ENCODE measurements around the gene OR8J1. TPM values are rescaled to one million over a fixed set of nuclear protein-coding genes. Genes with fewer than 3 reads are reported as not detected.

The OR8J1 gene
- not detected for total RNA-seq

GRCh38 chr11:56353991-56354390 lies at the start of gene OR8J1:
Gene OR8J1 (plus strand): TSS chr11:56354291. CDS start chr11:56360247, 5,956 bp downstream.
- H3K9me3 ChIP-seq (ENCODE audit: control insufficient read depth in 3 of 3, low read length in 3 of 3) = no peaks in the 10 kb centered on the region
- no peak within 1 kb of the TSS for H3K9ac ChIP-seq (ENCODE audit: low read depth in 1 of 3, low read length in 3 of 3)

GRCh38 chr11:56307836-56308235 lies 46.3 kb upstream of the OR8J1 start:
- Histone ChIP-seq H3K4me1 (ENCODE audit: control insufficient read depth in 3 of 3, insufficient read depth in 3 of 3, low read length in 3 of 3) (no peaks in the 10 kb centered on the region), H3K4me3 (ENCODE audit: low read length in 3 of 3) (no peak overlapping the region), H3K36me3 (ENCODE audit: control insufficient read depth in 3 of 3, insufficient read depth in 3 of 3, low read length in 3 of 3) (no peaks in the 10 kb centered on the region), H3K27me3 (ENCODE audit: control insufficient read depth in 3 of 3, insufficient read depth in 3 of 3, low read length in 3 of 3) (no peaks in the 10 kb centered on the region), H3K9me3 (ENCODE audit: control insufficient read depth in 3 of 3, low read length in 3 of 3) (no peaks in the 10 kb centered on the region), H3K9ac (ENCODE audit: low read depth in 1 of 3, low read length in 3 of 3) (no peak overlapping the region), H3K27ac (ENCODE audit: low read depth, low read length) (no peak overlapping the region)

More at GRCh38 chr11:56353991-56354390, at the start of gene OR8J1:
- Histone ChIP-seq H3K4me1 (ENCODE audit: control insufficient read depth in 3 of 3, insufficient read depth in 3 of 3, low read length in 3 of 3) (no peaks in the 10 kb centered on the region), H3K27me3 (ENCODE audit: control insufficient read depth in 3 of 3, insufficient read depth in 3 of 3, low read length in 3 of 3) (no peaks in the 10 kb centered on the region), H3K36me3 (ENCODE audit: control insufficient read depth in 3 of 3, insufficient read depth in 3 of 3, low read length in 3 of 3) (no peaks in the 10 kb centered on the region), H3K27ac (ENCODE audit: low read depth, low read length) (no peak within 1 kb of the TSS), H3K4me3 (ENCODE audit: low read length in 3 of 3) (no peak within 1 kb of the TSS)

GRCh38 chr11:56314844-56315243 lies 39.2 kb upstream of the OR8J1 start, which contains the start of gene OR8K3:
Gene OR8K3 (plus strand): TSS chr11:56315144. CDS start chr11:56318307, 3,163 bp downstream.
- no peak within 1 kb of the TSS for H3K4me3 ChIP-seq (ENCODE audit: low read length in 3 of 3)
- no peaks in the 10 kb centered on the region for H3K27me3 ChIP-seq (ENCODE audit: control insufficient read depth in 3 of 3, insufficient read depth in 3 of 3, low read length in 3 of 3)
- no peaks in the 10 kb centered on the region for H3K4me1 ChIP-seq (ENCODE audit: control insufficient read depth in 3 of 3, insufficient read depth in 3 of 3, low read length in 3 of 3)
- H3K36me3 ChIP-seq (ENCODE audit: control insufficient read depth in 3 of 3, insufficient read depth in 3 of 3, low read length in 3 of 3) = no peaks in the 10 kb centered on the region
- no peak within 1 kb of the TSS for H3K27ac ChIP-seq (ENCODE audit: low read depth, low read length)
- no peaks in the 10 kb centered on the region for H3K9me3 ChIP-seq (ENCODE audit: control insufficient read depth in 3 of 3, low read length in 3 of 3)
- H3K9ac ChIP-seq (ENCODE audit: low read depth in 1 of 3, low read length in 3 of 3) = no peak within 1 kb of the TSS

- no peaks in the 10 kb centered on the region for H3K36me3 ChIP-seq (ENCODE audit: control insufficient read depth in 3 of 3, insufficient read depth in 3 of 3, low read length in 3 of 3)
These were observed 22.1 kb upstream of the OR8J1 start for GRCh38 chr11:56331861-56332491.

GRCh38 chr11:56333156-56333555 lies 20.9 kb upstream of the OR8J1 start:
- Histone ChIP-seq H3K4me1 (ENCODE audit: control insufficient read depth in 3 of 3, insufficient read depth in 3 of 3, low read length in 3 of 3) (no peaks in the 10 kb centered on the region), H3K27ac (ENCODE audit: low read depth, low read length) (no peak overlapping the region), H3K36me3 (ENCODE audit: control insufficient read depth in 3 of 3, insufficient read depth in 3 of 3, low read length in 3 of 3) (no peaks in the 10 kb centered on the region), H3K9me3 (ENCODE audit: control insufficient read depth in 3 of 3, low read length in 3 of 3) (no peaks in the 10 kb centered on the region), H3K4me3 (ENCODE audit: low read length in 3 of 3) (no peak overlapping the region), H3K27me3 (ENCODE audit: control insufficient read depth in 3 of 3, insufficient read depth in 3 of 3, low read length in 3 of 3) (no peaks in the 10 kb centered on the region), H3K9ac (ENCODE audit: low read depth in 1 of 3, low read length in 3 of 3) (no peak overlapping the region)

More at GRCh38 chr11:56331861-56332491, 22.1 kb upstream of the OR8J1 start:
- Histone ChIP-seq H3K4me1 (ENCODE audit: control insufficient read depth in 3 of 3, insufficient read depth in 3 of 3, low read length in 3 of 3) (no peaks in the 10 kb centered on the region), H3K27ac (ENCODE audit: low read depth, low read length) (no peak overlapping the region), H3K9ac (ENCODE audit: low read depth in 1 of 3, low read length in 3 of 3) (no peak overlapping the region), H3K4me3 (ENCODE audit: low read length in 3 of 3) (no peak overlapping the region), H3K9me3 (ENCODE audit: control insufficient read depth in 3 of 3, low read length in 3 of 3) (no peaks in the 10 kb centered on the region), H3K27me3 (ENCODE audit: control insufficient read depth in 3 of 3, insufficient read depth in 3 of 3, low read length in 3 of 3) (no peaks in the 10 kb centered on the region)

- no peak overlapping the region for H3K9ac ChIP-seq (ENCODE audit: low read depth in 1 of 3, low read length in 3 of 3)
- H3K27me3 ChIP-seq (ENCODE audit: control insufficient read depth in 3 of 3, insufficient read depth in 3 of 3, low read length in 3 of 3) = no peaks in the 10 kb centered on the region
- H3K36me3 ChIP-seq (ENCODE audit: control insufficient read depth in 3 of 3, insufficient read depth in 3 of 3, low read length in 3 of 3) = no peaks in the 10 kb centered on the region
- H3K4me1 ChIP-seq (ENCODE audit: control insufficient read depth in 3 of 3, insufficient read depth in 3 of 3, low read length in 3 of 3) = no peaks in the 10 kb centered on the region
- no peaks in the 10 kb centered on the region for H3K9me3 ChIP-seq (ENCODE audit: control insufficient read depth in 3 of 3, low read length in 3 of 3)
- no peak overlapping the region for H3K4me3 ChIP-seq (ENCODE audit: low read length in 3 of 3)
- H3K27ac ChIP-seq (ENCODE audit: low read depth, low read length) = no peak overlapping the region
These were observed 13.8 kb upstream of the OR8J1 start for GRCh38 chr11:56340289-56340688.

GRCh38 chr11:56345739-56346138 lies 8.4 kb upstream of the OR8J1 start, which contains the start of gene OR8K1:
Gene OR8K1 (plus strand): TSS chr11:56346039. CDS start chr11:56346039, 0 bp downstream.
- H3K9ac ChIP-seq (ENCODE audit: low read depth in 1 of 3, low read length in 3 of 3) = no peak within 1 kb of the TSS
- no peaks in the 10 kb centered on the region for H3K27me3 ChIP-seq (ENCODE audit: control insufficient read depth in 3 of 3, insufficient read depth in 3 of 3, low read length in 3 of 3)
- no peaks in the 10 kb centered on the region for H3K4me1 ChIP-seq (ENCODE audit: control insufficient read depth in 3 of 3, insufficient read depth in 3 of 3, low read length in 3 of 3)
- H3K36me3 ChIP-seq (ENCODE audit: control insufficient read depth in 3 of 3, insufficient read depth in 3 of 3, low read length in 3 of 3) = no peaks in the 10 kb centered on the region
- no peaks in the 10 kb centered on the region for H3K9me3 ChIP-seq (ENCODE audit: control insufficient read depth in 3 of 3, low read length in 3 of 3)
- no peak within 1 kb of the TSS for H3K4me3 ChIP-seq (ENCODE audit: low read length in 3 of 3)
- no peak within 1 kb of the TSS for H3K27ac ChIP-seq (ENCODE audit: low read depth, low read length)

- H3K36me3 ChIP-seq (ENCODE audit: control insufficient read depth in 3 of 3, insufficient read depth in 3 of 3, low read length in 3 of 3) = no peaks in the 10 kb centered on the region
- no peaks in the 10 kb centered on the region for H3K27me3 ChIP-seq (ENCODE audit: control insufficient read depth in 3 of 3, insufficient read depth in 3 of 3, low read length in 3 of 3)
- H3K9ac ChIP-seq (ENCODE audit: low read depth in 1 of 3, low read length in 3 of 3) = no peak within 1 kb of the TSS
- peaks cover 0 to 2% (median 0%) of the 10 kb centered on the region in 3 donors for H3K9me3 ChIP-seq (ENCODE audit: control insufficient read depth in 3 of 3, low read length in 3 of 3)
- no peak within 1 kb of the TSS for H3K4me3 ChIP-seq (ENCODE audit: low read length in 3 of 3)
- no peaks in the 10 kb centered on the region for H3K4me1 ChIP-seq (ENCODE audit: control insufficient read depth in 3 of 3, insufficient read depth in 3 of 3, low read length in 3 of 3)
- no peak within 1 kb of the TSS for H3K27ac ChIP-seq (ENCODE audit: low read depth, low read length)
These were observed 21.2 kb downstream of the OR8J1 start, which contains the start of gene OR8U1 for GRCh38 chr11:56375324-56375723. Gene OR8U1 (plus strand): TSS chr11:56375624. CDS start chr11:56375624, 0 bp downstream.

GRCh38 chr11:56380120-56380519 lies 26.0 kb downstream of the OR8J1 start:
- no peaks in the 10 kb centered on the region for H3K4me1 ChIP-seq (ENCODE audit: control insufficient read depth in 3 of 3, insufficient read depth in 3 of 3, low read length in 3 of 3)
- no peak overlapping the region for H3K27ac ChIP-seq (ENCODE audit: low read depth, low read length)
- H3K27me3 ChIP-seq (ENCODE audit: control insufficient read depth in 3 of 3, insufficient read depth in 3 of 3, low read length in 3 of 3) = no peaks in the 10 kb centered on the region
- no peak overlapping the region for H3K9ac ChIP-seq (ENCODE audit: low read depth in 1 of 3, low read length in 3 of 3)
- no peak overlapping the region for H3K4me3 ChIP-seq (ENCODE audit: low read length in 3 of 3)
- peaks cover 0 to 2% (median 0%) of the 10 kb centered on the region in 3 donors for H3K9me3 ChIP-seq (ENCODE audit: control insufficient read depth in 3 of 3, low read length in 3 of 3)
- no peaks in the 10 kb centered on the region for H3K36me3 ChIP-seq (ENCODE audit: control insufficient read depth in 3 of 3, insufficient read depth in 3 of 3, low read length in 3 of 3)

- no peaks in the 10 kb centered on the region for H3K4me1 ChIP-seq (ENCODE audit: control insufficient read depth in 3 of 3, insufficient read depth in 3 of 3, low read length in 3 of 3)
- no peak overlapping the region for H3K9ac ChIP-seq (ENCODE audit: low read depth in 1 of 3, low read length in 3 of 3)
- no peak overlapping the region for H3K4me3 ChIP-seq (ENCODE audit: low read length in 3 of 3)
These were observed 40.3 kb downstream of the OR8J1 start for GRCh38 chr11:56394381-56394780.

More at GRCh38 chr11:56394381-56394780, 40.3 kb downstream of the OR8J1 start:
- H3K27ac ChIP-seq (ENCODE audit: low read depth, low read length) = no peak overlapping the region
- no peaks in the 10 kb centered on the region for H3K9me3 ChIP-seq (ENCODE audit: control insufficient read depth in 3 of 3, low read length in 3 of 3)
- no peaks in the 10 kb centered on the region for H3K27me3 ChIP-seq (ENCODE audit: control insufficient read depth in 3 of 3, insufficient read depth in 3 of 3, low read length in 3 of 3)
- H3K36me3 ChIP-seq (ENCODE audit: control insufficient read depth in 3 of 3, insufficient read depth in 3 of 3, low read length in 3 of 3) = no peaks in the 10 kb centered on the region
